Glutamatergic neuron (in vitro differentiated cells): Measurements from ENCODE around the gene MT2A. TPM values are rescaled to one million over a fixed set of nuclear protein-coding genes. Genes with fewer than 3 reads are reported as not detected.

ENCODE experiments used
- DNase-seq: peaks from one replicate; pipeline ENCODE4 v3.0.0; 2022
- H3K27ac Mint-ChIP-seq: one replicate; pipeline ENCODE4 v1.8.0; 2020; ENCODE audit warnings: mild to moderate bottlenecking, mixed read lengths, inconsistent platforms; ENCODE audit not compliant: unreplicated experiment
- H3K27me3 Mint-ChIP-seq: one replicate; pipeline ENCODE4 v1.8.0; 2020; ENCODE audit warnings: mild to moderate bottlenecking, moderate library complexity, mixed read lengths, inconsistent platforms; ENCODE audit not compliant: unreplicated experiment
- H3K36me3 Mint-ChIP-seq: one replicate; pipeline ENCODE4 v1.8.0; 2020; ENCODE audit warnings: mild to moderate bottlenecking, mixed read lengths, inconsistent platforms; ENCODE audit not compliant: unreplicated experiment
- H3K4me1 Mint-ChIP-seq: one replicate; pipeline ENCODE4 v1.8.0; 2020; ENCODE audit warnings: mild to moderate bottlenecking, low read depth, mixed read lengths, inconsistent platforms; ENCODE audit not compliant: unreplicated experiment
- H3K4me3 Mint-ChIP-seq: one replicate; pipeline ENCODE4 v1.8.0; 2020; ENCODE audit warnings: mild to moderate bottlenecking, mixed read lengths, inconsistent platforms; ENCODE audit not compliant: unreplicated experiment
- H3K9me3 Mint-ChIP-seq: one replicate; pipeline ENCODE4 v1.8.0; 2020; ENCODE audit warnings: mild to moderate bottlenecking, moderate library complexity, mixed read lengths, inconsistent platforms; ENCODE audit not compliant: unreplicated experiment
- CTCF ChIP-seq: fragments of 200-600 bp; sonication (generic); IDR thresholded peaks from one replicate; pipeline ENCODE4 v1.5.0; 2021; ENCODE audit not compliant: partially characterized antibody, unreplicated experiment
- total RNA-seq: library from RNA; stranded (reverse); fragmentation: NEBNext Ultra II Directional; extraction: Animal tissue kit (Norgen Biotek cat#: 25700); gene quantifications from one replicate; pipeline ENCODE4 v1.2.1, GENCODE V29; 2021; ENCODE audit not compliant: unreplicated experiment

Gene MT2A
- total RNA-seq, 1 donor from 2014 or later = not detected

- DNase-seq = no peak
- Mint-ChIP-seq H3K4me3 (no peak overlapping the region), H3K27ac (no peak overlapping the region), H3K36me3 (no peaks in the 10 kb centered on the region), H3K27me3 (peaks cover 8% of the 10 kb centered on the region), H3K4me1 (no peaks in the 10 kb centered on the region), H3K9me3 (no peaks in the 10 kb centered on the region)
- TF ChIP-seq CTCF = no peak
These were observed 38.4 kb upstream of the MT2A start for GRCh38 chr16:56569971-56570370.

GRCh38 chr16:56571525-56571924 is 36.9 kb upstream of the MT2A start:
- Mint-ChIP-seq H3K4me1 (no peaks in the 10 kb centered on the region), H3K27me3 (peaks cover 8% of the 10 kb centered on the region), H3K4me3 (no peak overlapping the region), H3K9me3 (peaks cover 2% of the 10 kb centered on the region), H3K36me3 (peaks cover under 1% of the 10 kb centered on the region), H3K27ac (no peak overlapping the region)
- TF ChIP-seq CTCF = no peak
- no peak for DNase-seq

GRCh38 chr16:56574625-56575024 is 33.8 kb upstream of the MT2A start:
- H3K4me3 Mint-ChIP-seq = no peak overlapping the region
- peaks cover 5% of the 10 kb centered on the region for H3K36me3 Mint-ChIP-seq
- no peak overlapping the region for H3K27ac Mint-ChIP-seq
- no peak for DNase-seq
- no peak for TF ChIP-seq CTCF
- peaks cover 2% of the 10 kb centered on the region for H3K9me3 Mint-ChIP-seq
- peaks cover 3% of the 10 kb centered on the region for H3K27me3 Mint-ChIP-seq
- H3K4me1 Mint-ChIP-seq = no peaks in the 10 kb centered on the region

GRCh38 chr16:56576585-56577299 is 31.6 kb upstream of the MT2A start:
- H3K9me3 Mint-ChIP-seq = peaks cover 2% of the 10 kb centered on the region
- H3K4me1 Mint-ChIP-seq = no peaks in the 10 kb centered on the region
- H3K4me3 Mint-ChIP-seq = no peak overlapping the region
- H3K27me3 Mint-ChIP-seq = peaks cover 3% of the 10 kb centered on the region
- peak; percentile 47 for DNase-seq
- no peak overlapping the region for H3K27ac Mint-ChIP-seq
- H3K36me3 Mint-ChIP-seq = peaks cover 5% of the 10 kb centered on the region
- peak; percentile 54 for TF ChIP-seq CTCF

GRCh38 chr16:56577300-56577625 is 31.1 kb upstream of the MT2A start:
- no peak for DNase-seq
- no peaks in the 10 kb centered on the region for H3K4me1 Mint-ChIP-seq
- peaks cover 3% of the 10 kb centered on the region for H3K9me3 Mint-ChIP-seq
- peaks cover 5% of the 10 kb centered on the region for H3K36me3 Mint-ChIP-seq
- H3K27ac Mint-ChIP-seq = no peak overlapping the region
- peaks cover 3% of the 10 kb centered on the region for H3K27me3 Mint-ChIP-seq
- TF ChIP-seq CTCF = no peak
- H3K4me3 Mint-ChIP-seq = no peak overlapping the region
